Measurements from ENCODE around the gene CLK3. TPM values are rescaled to one million over a fixed set of nuclear protein-coding genes. Genes with fewer than 3 reads are reported as not detected.

CLK3 gene
- total and polyA plus RNA-seq, 2 of the 13 experiments (the other 11 are each of a cell fraction or from before 2014, with no cell fraction given): 41.5 to 82.0 TPM

GRCh38 chr15:74626336-74626735, 10.7 kb downstream of the CLK3 start:
- CTCF ChIA-PET (ENCODE audit: low intra/inter-chr PET ratio, low total read pairs): no interaction called here
- Histone ChIP-seq H3K27ac (ENCODE audit: extremely low read length, insufficient read depth, low read length) (no peak overlapping the region), H3K4me3 (replicated peaks in 1 of 3; ENCODE audit: insufficient read depth in 1 of 3, low read depth in 2 of 3, low read length in 3 of 3) (no peak overlapping the region), H3K27me3 (ENCODE audit: control insufficient read depth in 1 of 2, insufficient read depth in 2 of 2, low read length in 2 of 2) (no peaks in the 10 kb centered on the region), H3K79me2 (ENCODE audit: insufficient read depth, low read length) (peaks cover 2% of the 10 kb centered on the region), H3K9me3 (ENCODE audit: low read length) (no peaks in the 10 kb centered on the region), H3K4me2 (ENCODE audit: low read depth, low read length) (no peak overlapping the region), H3K9ac (ENCODE audit: insufficient read depth, low read depth, low read length) (no peak overlapping the region), H4K20me1 (ENCODE audit: insufficient read depth, low read length) (peaks cover 21% of the 10 kb centered on the region), H3K36me3 (replicated peaks in 1 of 2; ENCODE audit: control insufficient read depth in 1 of 2, insufficient read depth in 2 of 2, low read length in 2 of 2) (peaks cover 71 to 88% of the 10 kb centered on the region in 2 experiments), H2AFZ (ENCODE audit: low read length) (no peak overlapping the region), H3K4me1 (ENCODE audit: insufficient read depth, low read length) (peaks cover 11% of the 10 kb centered on the region)
- FAIRE-seq: no peak
- intact Hi-C loops (cut with micrococcal nuclease; ENCODE audit: unreplicated experiment): no loop called here
- no TSS peak for BruUV-seq (replicated peaks)
- WGBS (ENCODE audit: low lambda C conversion rate): 98% methylated on average over 6 of the region's 7 CpGs
- ATAC-seq: no peak
- POLR2A ChIA-PET: no interaction called here
- in situ Hi-C loops (cut with HindIII; ENCODE audit: extremely low pct_ligation_motif_present, low pct_unique_long_range_greater_than_20kb): no loop called here
- no peak for DNase-seq (ENCODE audit: low spot score)
- no peak for TF ChIP-seq NFIC (IDR thresholded peaks at IDR 0.05; ENCODE audit: low read length)
- TF ChIP-seq ARID4A (CRISPR knock-in tag; IDR thresholded peaks at IDR 0.05; ENCODE audit: borderline replicate concordance): no peak
- TF ChIP-seq ZNF451 (CRISPR knock-in tag; IDR thresholded peaks at IDR 0.05): no peak
- TF ChIP-seq ZSCAN25 (CRISPR knock-in tag; IDR thresholded peaks at IDR 0.05): no peak
- no peak for TF ChIP-seq ZNF124 (CRISPR knock-in tag; IDR thresholded peaks at IDR 0.05)
